Measurements from ENCODE around the gene RASGRP3. TPM values are rescaled to one million over a fixed set of nuclear protein-coding genes. Genes with fewer than 3 reads are reported as not detected.
A peak's percentile ranks its signal among the peaks of the same experiment; 100 is the strongest.

RASGRP3 gene
- total RNA-seq, 1 donor from 2014 or later = 55.7 TPM

GRCh38 chr2:33510586-33510968, 34.1 kb downstream of the RASGRP3 start:
- intact Hi-C loops (cut with DNase I) = no loop called here
- DNase-seq (ENCODE audit: missing footprints) = no peak
- no peak for ATAC-seq

DNA sequence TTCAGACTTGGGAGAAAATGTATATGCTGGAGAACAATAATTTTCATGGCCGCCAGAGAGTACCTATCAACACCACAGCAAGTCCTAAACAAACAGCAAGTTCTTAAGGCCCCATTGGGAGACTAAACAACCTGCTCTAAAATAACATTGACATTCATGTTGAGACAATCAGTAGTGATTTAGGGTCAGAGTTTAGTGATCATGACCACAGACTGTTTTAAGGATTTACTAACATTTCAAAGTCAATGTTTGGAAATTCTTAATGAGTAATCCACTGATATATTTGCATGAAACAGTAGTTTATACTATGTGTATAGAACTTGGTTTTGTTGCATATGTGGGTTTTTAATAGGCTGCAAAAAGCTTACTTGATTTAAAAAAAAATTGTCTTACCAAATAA, 34.7 kb downstream of the RASGRP3 start:
- DNase-seq (ENCODE audit: missing footprints) = no peak
- intact Hi-C loops (cut with DNase I) = no loop called here
- no peak for ATAC-seq

DNA sequence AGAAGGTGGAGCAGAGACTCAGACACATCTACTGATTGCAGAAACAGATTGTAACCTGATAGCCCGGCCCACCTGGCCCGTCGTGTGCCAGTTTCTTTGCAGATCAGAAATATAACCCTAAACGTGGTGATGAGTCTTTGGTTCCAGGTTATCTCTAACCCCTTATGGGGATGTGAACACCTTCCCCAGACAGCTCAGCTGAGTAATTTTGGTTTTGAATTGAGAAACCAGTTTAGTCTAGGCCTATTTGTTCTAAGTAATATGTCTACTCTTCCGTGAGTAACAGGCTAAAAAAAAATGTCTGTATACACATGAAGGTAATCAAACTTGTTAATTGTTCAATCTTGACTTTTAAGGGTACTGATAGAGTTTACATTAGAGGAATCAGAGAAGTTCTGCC, 35.7 kb downstream of the RASGRP3 start:
- no peak for DNase-seq (ENCODE audit: missing footprints)
- intact Hi-C loops (cut with DNase I) = no loop called here
- ATAC-seq = no peak

GRCh38 chr2:33513480-33513879, 37.0 kb downstream of the RASGRP3 start:
- no peak for DNase-seq (ENCODE audit: missing footprints)
- intact Hi-C loops (cut with DNase I) = no loop called here
- ATAC-seq = no peak

- ATAC-seq (no peak), DNase-seq (ENCODE audit: missing footprints) (no peak)
- intact Hi-C loops (cut with DNase I) = no loop called here
Measured at GRCh38 chr2:33516456-33516995, 40.1 kb downstream of the RASGRP3 start.

GRCh38 chr2:33518200-33518599, 41.8 kb downstream of the RASGRP3 start:
- ATAC-seq = no peak
- DNase-seq (ENCODE audit: missing footprints) = no peak
- intact Hi-C loops (cut with DNase I) = no loop called here

- ATAC-seq (no peak), DNase-seq (ENCODE audit: missing footprints) (no peak)
- intact Hi-C loops (cut with DNase I) = no loop called here
Measured at GRCh38 chr2:33518929-33519328, 42.5 kb downstream of the RASGRP3 start.

DNA sequence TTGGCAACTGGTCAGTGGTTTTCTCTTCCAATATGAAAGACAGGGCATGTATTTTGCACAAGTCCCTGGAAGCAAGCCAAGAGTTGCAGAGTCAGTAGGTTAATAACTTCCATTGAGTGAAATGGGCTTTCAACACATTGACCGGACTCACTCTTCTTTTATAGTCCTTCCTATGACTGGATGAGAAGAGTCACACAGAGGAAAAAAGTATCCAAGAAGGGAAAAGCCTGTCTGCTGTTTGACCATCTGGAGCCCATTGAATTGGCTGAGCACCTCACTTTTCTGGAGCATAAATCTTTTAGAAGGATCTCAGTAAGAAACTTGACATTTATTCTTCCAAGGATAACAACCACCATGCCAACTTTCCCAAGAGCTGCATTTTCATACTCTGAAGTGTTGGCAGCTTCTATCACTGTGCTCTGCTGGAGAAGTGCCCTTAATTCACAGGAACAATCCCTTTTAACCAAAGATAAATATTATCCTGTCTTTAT, 45.4 kb downstream of the RASGRP3 start:
- intact Hi-C loops (cut with DNase I) = no loop called here
- DNase-seq (ENCODE audit: missing footprints) (no peak), ATAC-seq (peak; percentile 89)

- intact Hi-C loops (cut with DNase I) = no loop called here
- DNase-seq (ENCODE audit: missing footprints) (no peak), ATAC-seq (no peak)
Measured at GRCh38 chr2:33522576-33522975, 46.1 kb downstream of the RASGRP3 start.

GRCh38 chr2:33525666-33526065, 49.2 kb downstream of the RASGRP3 start:
- intact Hi-C loops (cut with DNase I) = no loop called here
- ATAC-seq (no peak), DNase-seq (ENCODE audit: missing footprints) (no peak)

GRCh38 chr2:33526132-33526531, 49.7 kb downstream of the RASGRP3 start:
- ATAC-seq (no peak), DNase-seq (ENCODE audit: missing footprints) (no peak)
- intact Hi-C loops (cut with DNase I) = no loop called here

DNA sequence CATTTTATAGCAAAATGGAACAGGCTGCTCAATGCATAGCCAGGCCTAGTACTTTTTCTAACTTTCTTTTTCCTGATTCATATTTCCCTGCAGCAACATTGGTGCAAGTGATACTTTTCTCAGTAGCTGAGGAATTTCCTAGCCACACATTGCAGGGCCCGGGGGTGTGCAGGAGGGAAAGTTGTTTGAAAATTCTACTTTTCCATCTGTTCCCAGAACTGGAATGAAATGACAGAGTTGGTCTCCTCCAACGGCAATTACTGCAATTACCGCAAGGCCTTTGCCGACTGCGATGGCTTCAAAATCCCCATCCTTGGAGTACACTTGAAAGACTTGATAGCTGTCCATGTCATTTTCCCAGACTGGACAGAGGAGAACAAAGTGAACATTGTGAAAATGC, 50.5 kb downstream of the RASGRP3 start:
- DNase-seq (ENCODE audit: missing footprints) = no peak

GRCh38 chr2:33528441-33528950, 52.0 kb downstream of the RASGRP3 start:
- no peak for ATAC-seq
- intact Hi-C loops (cut with DNase I) = no loop called here
- DNase-seq (ENCODE audit: missing footprints) = no peak

More for the DNA sequence above, 50.5 kb downstream of the RASGRP3 start:
- intact Hi-C loops (cut with DNase I) = no loop called here
- ATAC-seq = no peak

DNA sequence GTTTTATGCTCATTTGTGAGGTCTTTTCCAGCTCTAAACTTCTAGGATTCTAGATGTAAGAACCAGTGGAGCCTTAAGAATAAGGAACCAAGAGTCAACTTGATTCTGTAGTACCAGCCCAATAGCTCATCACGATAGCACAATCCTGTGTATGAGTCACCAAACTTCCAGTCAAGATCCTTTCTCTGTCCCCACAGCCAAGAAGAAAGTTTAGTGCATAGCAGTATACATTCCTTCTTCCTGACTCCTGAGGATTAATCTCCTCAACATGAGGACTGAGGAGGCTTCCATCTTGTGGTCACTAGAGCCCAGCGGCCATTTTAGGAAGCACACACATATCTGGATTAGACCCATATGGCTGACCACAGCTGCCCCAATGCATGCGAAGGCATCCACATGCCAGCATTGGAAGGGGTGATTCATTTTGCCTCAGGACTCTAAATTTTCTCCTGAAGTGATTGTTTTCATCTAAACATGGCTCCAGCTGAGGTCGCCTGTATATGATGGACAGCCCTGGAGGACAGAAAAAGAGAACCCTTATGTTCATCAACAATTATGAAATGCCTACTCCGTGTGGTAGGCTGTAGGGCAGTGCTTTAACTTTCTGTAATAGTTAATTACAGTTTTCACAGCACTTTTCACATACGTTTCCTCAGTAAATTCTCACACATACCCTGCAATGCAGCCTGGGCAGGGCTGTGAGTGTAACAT, 53.5 kb downstream of the RASGRP3 start:
- no peak for ATAC-seq
- intact Hi-C loops (cut with DNase I) = loop anchor here (5.0 kb wide), 2 partner anchors 53 to 73 kb away; partner anchors contain the start of gene RASGRP3

GRCh38 chr2:33530690-33531548, 54.5 kb downstream of the RASGRP3 start:
- DNase-seq (ENCODE audit: missing footprints) (no peak), ATAC-seq (no peak)
- intact Hi-C loops (cut with DNase I) = loop anchor here (5.0 kb wide), 2 partner anchors 54 to 74 kb away; partner anchors contain the start of gene RASGRP3

More for the DNA sequence above, 53.5 kb downstream of the RASGRP3 start:
- no peak for DNase-seq (ENCODE audit: missing footprints)

DNA sequence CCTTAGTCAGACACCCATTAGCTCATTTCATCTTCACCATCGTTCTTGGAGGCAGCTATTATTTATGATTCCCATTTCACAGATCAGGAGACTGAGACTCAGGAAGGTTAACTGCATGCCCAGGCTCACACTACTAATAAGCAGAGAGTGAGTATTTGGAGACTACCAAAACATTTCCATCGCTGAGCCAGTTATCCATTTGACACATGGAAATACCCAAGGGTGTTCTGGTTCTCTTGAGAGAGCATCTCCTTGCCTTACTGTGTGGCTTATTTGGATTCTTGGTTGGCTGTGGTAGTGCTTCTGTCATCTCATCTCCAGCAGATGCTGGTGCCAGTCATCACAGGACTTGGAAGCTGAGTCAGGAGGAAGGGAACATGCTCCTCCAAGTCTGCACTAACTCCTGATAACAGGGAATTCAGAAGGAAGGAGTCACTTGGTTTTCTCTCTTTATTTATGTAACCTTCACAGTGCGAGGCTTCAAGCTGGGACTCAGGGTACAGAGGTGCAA, 55.2 kb downstream of the RASGRP3 start:
- DNase-seq (ENCODE audit: missing footprints) (no peak), ATAC-seq (no peak)
- intact Hi-C loops (cut with DNase I) = loop anchor here (5.0 kb wide), 2 partner anchors 54 to 74 kb away; partner anchors contain the start of gene RASGRP3

DNA sequence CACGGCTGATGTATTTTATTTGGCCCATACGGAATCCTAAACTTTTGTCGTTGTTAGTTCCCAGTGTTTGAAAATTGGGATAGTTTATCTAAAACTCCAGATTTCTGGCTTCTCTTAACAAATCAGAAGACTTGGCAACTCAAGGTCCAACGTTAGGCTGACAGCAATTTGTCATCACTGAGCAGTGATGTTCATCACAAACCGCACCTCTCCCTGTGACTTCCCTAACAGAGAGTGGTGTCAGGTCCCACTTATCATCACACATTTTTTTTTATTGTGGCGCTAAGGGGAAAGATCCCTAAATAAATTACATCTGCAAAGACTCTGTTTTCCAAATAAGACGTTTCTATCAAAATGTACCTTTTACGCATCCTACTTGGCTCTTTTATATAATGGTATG, 55.7 kb downstream of the RASGRP3 start:
- no peak for DNase-seq (ENCODE audit: missing footprints)
- no peak for ATAC-seq
- intact Hi-C loops (cut with DNase I) = loop anchor here (5.0 kb wide), 2 partner anchors 55 to 75 kb away; partner anchors contain the start of gene RASGRP3

DNA sequence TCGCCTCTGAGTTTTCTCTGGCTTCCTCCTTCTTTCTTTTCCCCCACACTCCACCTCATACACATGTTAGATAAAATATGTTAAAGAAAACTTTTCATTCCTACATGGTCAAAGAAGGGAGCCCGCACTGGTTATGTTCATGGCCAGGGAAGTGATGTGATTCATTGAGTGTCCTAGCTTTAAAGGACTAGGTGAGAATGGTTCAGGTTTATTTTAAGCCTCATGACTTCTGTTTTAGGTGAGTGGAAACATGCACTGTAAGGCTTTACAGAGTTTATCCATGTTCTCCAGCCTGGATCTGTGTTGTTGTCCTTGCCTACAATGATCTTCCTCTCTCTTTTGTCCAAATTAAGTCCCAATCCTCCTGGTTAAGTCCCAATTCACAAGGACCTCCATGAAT, 56.5 kb downstream of the RASGRP3 start:
- intact Hi-C loops (cut with DNase I) = loop anchor here (5.0 kb wide), 2 partner anchors 56 to 76 kb away; partner anchors contain the start of gene RASGRP3
- ATAC-seq = peak; percentile 41
- no peak for DNase-seq (ENCODE audit: missing footprints)

DNA sequence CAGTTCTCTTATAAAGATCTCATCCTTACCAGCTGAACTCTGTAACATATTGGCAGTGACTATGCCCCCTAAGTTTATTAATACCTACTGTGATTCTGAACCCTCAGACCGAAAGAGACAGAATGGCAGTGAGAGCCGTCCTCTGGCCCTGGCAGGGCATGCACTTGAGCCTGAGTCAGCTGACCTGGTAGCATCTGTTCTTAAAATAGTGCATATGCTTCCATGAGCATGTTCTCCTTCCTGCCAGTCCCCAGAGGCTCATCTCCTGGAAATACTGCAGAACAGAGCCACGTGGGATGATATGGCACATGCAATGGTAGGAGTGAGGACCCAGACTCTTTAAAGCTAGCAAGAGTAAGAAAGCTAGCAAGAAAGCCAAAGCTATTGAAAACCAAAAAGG, 59.0 kb downstream of the RASGRP3 start:
- no peak for DNase-seq (ENCODE audit: missing footprints)
- intact Hi-C loops (cut with DNase I) = no loop called here
- peak; percentile 87 for ATAC-seq

Measured in Right ventricle myocardium inferior (tissue), 1 donor.